NK-92 treated with Interleukin-12 subunit alpha and Interleukin-12 subunit beta, amount 100 ng/mL, for 24 hours (cell line): ENCODE measurements around the gene ZC3H7A.
"Not testable (repeated sequence)": the region's sequence is repeated elsewhere in the genome, so short reads cannot be mapped to it uniquely, and the experiment has no call there.

Experiments
- DNase-seq: peaks from one replicate; lab custom pipeline; 2025; lab: John Stamatoyannopoulos, UW

Gene ZC3H7A

DNA sequence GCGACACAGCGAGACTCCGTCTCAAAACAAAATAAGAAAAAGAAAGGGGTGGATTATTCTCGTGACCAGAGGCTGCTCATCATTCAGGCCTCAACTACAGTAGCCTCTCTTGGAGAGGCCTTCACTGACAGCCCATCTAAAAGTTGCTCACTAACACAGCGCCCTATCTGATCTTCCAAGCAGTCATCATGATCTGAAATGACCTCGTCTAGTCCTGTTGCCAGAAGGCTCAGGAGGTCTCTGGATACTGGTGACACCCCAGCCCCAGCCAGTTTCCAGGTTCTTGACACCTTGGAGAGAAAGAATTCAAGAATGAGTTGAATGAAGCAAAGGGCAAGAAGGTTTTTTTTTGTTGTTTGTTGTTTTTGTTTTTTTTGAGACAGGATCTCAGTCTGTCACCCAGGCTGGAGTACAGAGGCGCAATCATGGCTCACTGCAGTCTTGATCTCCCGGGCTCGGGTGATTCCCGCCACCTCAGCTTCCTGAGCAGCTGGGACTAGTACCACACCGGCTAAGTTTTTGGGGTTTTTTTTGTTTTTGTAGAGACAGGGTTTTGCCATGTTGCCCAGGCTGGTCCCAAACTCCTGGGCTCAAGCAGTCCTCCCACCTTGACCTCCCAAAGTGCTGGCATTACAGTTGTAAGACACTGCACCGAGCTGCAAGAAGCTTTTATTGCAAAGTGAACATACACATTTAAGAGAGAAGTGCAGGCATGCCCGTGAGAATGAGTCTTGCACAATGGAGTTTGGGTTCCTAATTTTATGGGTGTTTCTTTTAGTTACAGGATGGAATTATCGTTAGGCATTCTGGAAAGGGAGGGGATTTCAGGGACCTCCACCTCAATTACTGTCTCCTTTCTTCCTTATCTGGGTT, 2.7 kb upstream of the ZC3H7A start:
- no peak for DNase-seq

GRCh38 chr16:11799017-11799381, 1.9 kb upstream of the ZC3H7A start:
- no peak for DNase-seq

- DNase-seq, result no peak
Measured at GRCh38 chr16:11797957-11798299, 870 bp upstream of the ZC3H7A start.

DNA sequence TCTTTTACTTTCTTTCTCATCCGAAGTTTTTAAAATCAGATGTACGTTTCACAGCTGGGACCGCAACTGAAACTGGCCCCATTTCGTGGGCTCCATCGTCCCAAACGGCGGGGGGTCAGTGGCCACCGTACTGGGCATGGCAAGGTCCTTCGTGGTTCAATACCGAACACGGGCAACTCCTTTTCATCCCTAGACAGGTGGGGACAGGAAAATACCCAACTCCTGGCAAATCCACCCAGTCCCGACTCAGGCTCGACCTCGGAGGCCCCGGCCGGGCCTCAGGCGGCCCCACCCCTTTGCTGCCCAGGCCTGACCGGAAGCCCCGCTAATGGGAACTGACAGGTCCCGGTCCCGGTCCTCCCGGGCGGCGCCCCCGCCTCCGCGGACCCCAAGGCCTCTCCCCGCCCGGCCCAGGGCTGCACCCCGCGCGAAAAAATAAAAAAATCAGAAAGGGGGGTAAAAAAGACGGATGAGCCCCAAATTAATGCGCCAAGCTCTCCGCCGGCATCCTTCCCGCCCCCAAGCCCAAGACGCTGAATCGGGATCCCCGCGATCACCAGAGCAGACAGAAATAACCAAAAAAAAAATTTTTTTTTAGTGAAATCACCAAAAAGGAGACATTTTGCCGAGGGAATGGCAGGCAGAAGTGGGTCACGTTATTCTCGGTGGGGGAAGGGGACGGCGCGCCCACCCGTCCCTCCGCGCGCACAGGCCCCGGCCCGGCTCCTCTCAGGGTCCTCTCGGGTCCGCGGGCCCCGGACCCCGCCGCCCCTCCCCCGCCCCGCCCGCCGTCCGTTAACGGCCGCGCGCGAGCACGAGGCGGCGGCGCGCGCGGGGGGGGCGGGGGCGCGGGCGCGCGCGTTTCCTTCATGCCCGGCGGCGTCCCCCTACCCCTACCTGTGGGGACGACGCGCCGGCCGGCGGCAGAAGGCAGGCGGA, 562 bp downstream of the ZC3H7A start:
- DNase-seq, result no peak

- no peak for DNase-seq
Measured at GRCh38 chr16:11795887-11796226, 1.2 kb downstream of the ZC3H7A start.

- DNase-seq, result no peak
Measured at GRCh38 chr16:11794996-11795886, 1.8 kb downstream of the ZC3H7A start.

GRCh38 chr16:11794447-11794846, 2.6 kb downstream of the ZC3H7A start:
- no peak for DNase-seq

GRCh38 chr16:11793840-11794239, 3.2 kb downstream of the ZC3H7A start:
- no peak for DNase-seq

DNA sequence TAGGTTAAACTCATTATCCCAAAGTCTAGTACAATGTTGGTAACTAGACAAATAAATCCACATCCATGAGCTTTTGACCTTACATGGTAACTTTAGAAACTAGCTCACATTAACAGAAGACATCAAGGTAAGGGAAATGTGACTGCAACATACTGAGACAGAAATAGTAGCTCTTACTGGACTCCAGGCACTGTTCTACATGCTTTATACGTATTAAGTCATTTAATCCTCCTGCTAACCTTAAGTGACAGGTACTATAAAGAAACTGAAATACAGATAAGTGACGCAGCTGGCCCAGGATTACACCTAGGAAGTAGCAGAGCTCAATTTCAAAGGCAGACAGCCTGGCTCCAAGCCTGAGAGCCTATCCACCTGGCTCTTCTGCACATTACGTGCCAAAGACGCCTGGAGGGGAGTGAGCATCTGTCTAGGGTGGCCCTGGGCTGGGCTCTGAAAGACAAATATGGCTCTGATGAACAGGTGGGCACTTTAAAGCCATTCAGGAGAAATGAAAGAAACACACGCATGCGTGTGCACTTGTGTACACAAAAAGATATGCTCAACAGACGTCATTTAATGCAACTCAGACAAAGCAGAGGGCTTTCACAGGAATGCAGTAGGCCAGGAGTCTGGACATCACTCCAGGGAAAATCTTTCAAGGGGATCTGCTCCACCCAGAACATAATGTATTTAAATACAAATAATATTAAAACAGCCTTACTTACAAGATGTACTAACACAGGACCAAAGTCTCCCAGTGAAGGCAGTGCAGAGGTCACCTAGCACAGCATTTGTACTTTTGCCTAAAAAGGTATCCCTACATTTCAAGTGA, 4.4 kb downstream of the ZC3H7A start:
- no peak for DNase-seq

DNA sequence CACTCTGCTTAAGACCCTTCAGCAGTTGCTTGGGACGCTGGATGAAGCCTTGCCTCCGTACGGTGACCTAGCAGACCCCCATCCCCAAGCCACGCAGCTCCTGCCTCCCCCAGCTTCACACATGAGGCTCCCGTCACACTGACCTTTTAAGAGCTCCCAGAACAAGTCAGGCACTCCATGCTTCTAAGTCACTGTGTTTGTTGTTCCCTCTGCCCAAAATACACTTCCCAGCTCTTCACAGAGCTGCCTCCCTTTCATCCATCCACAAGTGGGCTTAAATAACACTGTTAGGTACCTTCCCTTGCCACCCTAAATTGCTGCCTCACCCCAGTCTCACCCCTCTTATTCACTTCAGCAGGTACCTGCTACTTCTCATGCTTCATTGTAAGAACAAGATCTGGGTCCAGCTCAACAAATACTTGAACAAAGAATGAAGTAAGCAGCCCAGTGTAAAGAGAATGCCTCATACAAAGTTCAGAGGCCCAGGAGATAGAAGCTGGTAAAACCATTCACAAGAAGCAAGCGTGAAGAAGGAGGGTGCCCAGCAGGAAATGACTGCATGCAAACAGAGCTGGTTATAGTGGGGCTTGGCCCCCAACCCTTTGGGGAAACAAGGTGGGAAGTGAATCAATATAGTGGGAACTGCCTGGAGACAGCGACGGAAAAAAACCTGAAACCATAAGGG, 5.8 kb downstream of the ZC3H7A start:
- no peak for DNase-seq

DNA sequence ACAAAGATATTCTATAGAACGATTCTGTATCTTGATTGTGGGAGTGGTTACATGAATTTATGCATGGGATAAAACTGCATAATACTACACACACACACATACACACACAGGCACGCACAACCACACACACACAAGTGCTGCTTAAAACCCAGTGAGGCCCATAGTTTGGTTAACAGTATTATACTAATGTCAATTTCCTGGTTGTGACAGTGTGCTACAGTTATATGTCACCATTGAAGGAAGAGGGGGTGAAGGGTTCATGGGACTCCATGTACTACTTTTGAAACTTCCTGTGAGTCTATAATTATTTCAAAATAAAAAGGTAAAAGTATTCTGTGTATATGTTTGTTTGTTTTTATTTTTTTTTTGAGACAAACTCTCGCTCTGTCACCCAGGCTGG, 8.1 kb downstream of the ZC3H7A start:
- no peak for DNase-seq

GRCh38 chr16:11784980-11785599, 12.0 kb downstream of the ZC3H7A start:
- DNase-seq, result not testable (repeated sequence)

DNA sequence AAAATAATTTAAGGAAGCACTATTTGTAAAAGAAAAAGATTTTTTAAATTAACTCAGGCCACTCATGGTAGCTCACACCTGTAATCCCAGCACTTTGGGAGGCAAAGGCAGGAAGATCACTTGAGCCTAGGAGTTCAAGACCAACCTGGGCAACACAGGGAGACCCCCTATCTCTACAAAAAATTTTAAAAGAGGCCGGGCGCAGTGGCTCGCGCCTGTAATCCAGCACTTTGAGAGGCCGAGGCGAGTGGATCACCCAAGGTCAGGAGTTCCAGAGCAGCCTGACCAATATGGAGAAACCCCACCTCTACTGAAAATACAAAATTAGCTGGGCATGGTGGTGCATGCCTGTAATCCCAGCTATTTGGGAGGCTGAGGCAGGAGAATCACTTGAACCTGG, 12.7 kb downstream of the ZC3H7A start:
- DNase-seq, result not testable (repeated sequence)

DNA sequence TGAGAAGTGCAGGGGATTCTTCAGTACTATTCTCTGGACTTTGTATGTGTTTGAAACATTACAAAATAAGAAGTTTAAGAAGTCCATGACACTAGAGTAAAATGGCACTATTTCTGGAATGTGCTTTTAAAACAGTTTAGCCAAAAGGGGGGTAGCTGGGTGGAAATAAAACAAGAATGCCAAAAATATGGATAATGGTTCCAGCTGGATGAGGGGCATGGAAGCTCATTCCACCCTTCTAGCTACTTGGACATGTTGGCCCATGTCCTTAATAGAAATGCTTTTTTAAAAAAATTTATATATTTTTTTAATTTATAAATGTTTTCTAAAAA, 13.1 kb downstream of the ZC3H7A start:
- no peak for DNase-seq

GRCh38 chr16:11783319-11784037, 13.6 kb downstream of the ZC3H7A start:
- peak; percentile 31 for DNase-seq

- DNase-seq, result no peak
Measured at GRCh38 chr16:11781773-11782172, 15.3 kb downstream of the ZC3H7A start.

- DNase-seq, result no peak
Measured at GRCh38 chr16:11780991-11781680, 15.9 kb downstream of the ZC3H7A start.

GRCh38 chr16:11779074-11779473, 18.0 kb downstream of the ZC3H7A start:
- no peak for DNase-seq

DNA sequence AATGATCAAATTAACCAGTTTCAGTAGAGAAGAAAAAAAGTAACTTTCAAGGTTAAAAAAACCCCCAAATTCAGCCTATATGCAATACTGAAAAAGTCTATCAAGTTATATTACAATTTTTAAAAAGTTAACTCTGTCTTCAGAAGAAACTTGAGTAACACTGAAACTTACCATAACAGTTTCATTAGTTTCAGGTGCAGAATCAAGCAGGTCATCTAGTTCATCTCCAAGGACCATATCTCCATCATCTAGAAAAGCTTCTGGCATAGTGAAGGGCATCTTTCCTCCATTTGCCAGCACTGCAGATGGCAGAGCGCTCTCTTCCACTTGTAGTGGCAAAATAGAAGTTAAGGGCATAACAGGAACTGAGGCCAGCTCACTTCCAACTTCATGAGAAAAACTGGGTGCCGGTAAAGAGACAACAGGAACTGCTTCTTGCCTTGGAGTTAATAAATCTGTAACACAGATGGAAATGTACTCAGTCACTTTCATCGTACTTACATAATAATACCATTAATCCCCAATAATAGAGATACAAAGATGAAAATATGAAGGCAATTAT, 22.9 kb downstream of the ZC3H7A start:
- DNase-seq, result no peak
